ENCODE measurements around the gene TIMM17A. TPM values are rescaled to one million over a fixed set of nuclear protein-coding genes. Genes with fewer than 3 reads are reported as not detected.

The TIMM17A gene
- total RNA-seq, 2 donors from 2014 or later = 38.8 to 47.5 TPM

Small RNA genes within 50 kb of the gene (microRNA-seq; reads per million reads assigned to microRNA genes)
- gene MIR6740 (ENCODE audit: borderline microRNAs expressed in 2 of 2) = 0 reads per million in 2 donors

Other genes starting within 250 kb of the TIMM17A start
- 10 to 100 TPM; 31.7 to 37.5 TPM for gene IPO9, start 126.3 kb upstream of the TIMM17A start, total RNA-seq
- 10 to 100 TPM; 33.7 to 44.4 TPM for gene SHISA4, start 66.6 kb upstream of the TIMM17A start, total RNA-seq
- gene LMOD1, start 9.0 kb upstream of the TIMM17A start, total RNA-seq = 100 to 1,000 TPM; 297 to 440 TPM
- gene RNPEP, start 27.1 kb downstream of the TIMM17A start, total RNA-seq = 10 to 100 TPM; 29.1 to 38.7 TPM
- under 1 TPM; 0.37 to 0.48 TPM for gene ELF3, start 55.1 kb downstream of the TIMM17A start, total RNA-seq
- gene GPR37L1, start 167.4 kb downstream of the TIMM17A start, total RNA-seq = under 1 TPM in 1 of 2 donors, not detected in 1; 0.09 TPM
- 10 to 100 TPM; 85.6 to 94.1 TPM for gene ARL8A, start 189.2 kb downstream of the TIMM17A start, total RNA-seq
- 1 to 10 TPM; 1.2 to 2.2 TPM for gene PTPN7, start 205.1 kb downstream of the TIMM17A start, total RNA-seq
- gene LGR6, start 238.3 kb downstream of the TIMM17A start, total RNA-seq = under 1 TPM; 0.28 to 0.43 TPM